ENCODE measurements around the gene LRGUK. TPM values are rescaled to one million over a fixed set of nuclear protein-coding genes. Genes with fewer than 3 reads are reported as not detected.

LRGUK gene
- total and polyA plus RNA-seq, 9 donors, result 0.23 to 1.0 (median 0.38) TPM

GRCh38 chr7:134155871-134156270, 28.7 kb downstream of the LRGUK start:
- Histone ChIP-seq H3K27me3 (ENCODE audit: control insufficient read depth, insufficient read depth, low read length) (no peaks in the 10 kb centered on the region), H3K36me3 (ENCODE audit: control insufficient read depth, insufficient read depth, low read length) (no peaks in the 10 kb centered on the region), H3K9me3 (replicated peaks; ENCODE audit: control insufficient read depth, low read depth, low read length) (no peaks in the 10 kb centered on the region), H3K27ac (ENCODE audit: low read length) (no peak overlapping the region), H3K4me1 (ENCODE audit: control insufficient read depth, insufficient read depth, low read length) (no peaks in the 10 kb centered on the region), H3K4me3 (ENCODE audit: low read length) (no peak overlapping the region)
- no peak for DNase-seq
- WGBS (ENCODE audit: insufficient coverage), result no CpG with 5 or more reads among the region's 5 CpGs

DNA sequence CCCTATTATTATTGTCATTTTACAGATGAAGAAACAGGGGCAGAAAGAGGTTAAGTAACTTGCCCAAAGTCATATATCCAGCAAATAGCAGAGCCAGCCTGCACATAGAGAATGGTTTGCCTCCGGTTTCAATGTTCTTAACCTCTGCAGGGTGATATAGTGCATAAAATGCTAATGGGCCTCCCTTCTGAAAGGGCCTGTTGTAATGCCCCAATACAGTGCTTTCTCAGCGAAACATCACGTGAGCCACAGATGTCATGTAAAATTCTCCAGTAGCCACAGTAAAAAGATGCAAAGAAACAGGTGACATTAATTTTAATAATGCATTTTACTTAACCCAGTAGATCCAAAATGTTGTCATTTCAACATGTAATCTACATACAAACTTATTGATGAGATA, 38.1 kb downstream of the LRGUK start:
- Histone ChIP-seq H3K27me3 (ENCODE audit: control insufficient read depth, insufficient read depth, low read length) (no peaks in the 10 kb centered on the region), H3K4me1 (ENCODE audit: control insufficient read depth, insufficient read depth, low read length) (no peaks in the 10 kb centered on the region), H3K36me3 (ENCODE audit: control insufficient read depth, insufficient read depth, low read length) (no peaks in the 10 kb centered on the region), H3K27ac (ENCODE audit: low read length) (no peak overlapping the region), H3K9me3 (replicated peaks; ENCODE audit: control insufficient read depth, low read depth, low read length) (no peaks in the 10 kb centered on the region), H3K4me3 (ENCODE audit: low read length) (no peak overlapping the region)
- no peak for DNase-seq
- 63% methylated on average over 1 of the region's 3 CpGs for WGBS (ENCODE audit: insufficient coverage)

DNA sequence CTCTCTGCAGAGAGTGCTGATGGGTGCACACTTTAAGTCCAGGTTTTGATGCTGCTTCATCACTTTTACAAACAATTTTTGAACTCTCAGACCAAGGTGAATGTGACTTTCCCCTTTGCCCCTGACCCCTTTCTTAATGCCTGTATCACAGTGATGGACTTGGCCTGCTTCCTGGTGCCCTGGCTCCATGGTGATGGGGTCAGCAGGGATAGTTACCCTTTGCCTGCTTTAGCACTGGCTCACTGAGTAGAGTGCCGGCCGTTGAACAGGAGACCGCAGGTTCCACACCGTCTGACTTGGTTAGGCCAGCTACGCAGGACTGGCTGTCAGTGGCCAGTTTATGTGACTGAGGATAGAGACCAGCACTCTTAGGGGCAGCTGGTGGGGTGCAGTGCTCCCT, 40.1 kb downstream of the LRGUK start:
- no peak for DNase-seq
- H3K36me3 ChIP-seq (ENCODE audit: control insufficient read depth, insufficient read depth, low read length), result no peaks in the 10 kb centered on the region
- H3K27me3 ChIP-seq (ENCODE audit: control insufficient read depth, insufficient read depth, low read length), result no peaks in the 10 kb centered on the region
- WGBS (ENCODE audit: insufficient coverage), result 83% methylated on average over 5 of the region's 5 CpGs
- H3K4me3 ChIP-seq (ENCODE audit: low read length), result no peak overlapping the region
- no peaks in the 10 kb centered on the region for H3K4me1 ChIP-seq (ENCODE audit: control insufficient read depth, insufficient read depth, low read length)
- H3K27ac ChIP-seq (ENCODE audit: low read length), result no peak overlapping the region
- H3K9me3 ChIP-seq (replicated peaks; ENCODE audit: control insufficient read depth, low read depth, low read length), result no peaks in the 10 kb centered on the region

DNA sequence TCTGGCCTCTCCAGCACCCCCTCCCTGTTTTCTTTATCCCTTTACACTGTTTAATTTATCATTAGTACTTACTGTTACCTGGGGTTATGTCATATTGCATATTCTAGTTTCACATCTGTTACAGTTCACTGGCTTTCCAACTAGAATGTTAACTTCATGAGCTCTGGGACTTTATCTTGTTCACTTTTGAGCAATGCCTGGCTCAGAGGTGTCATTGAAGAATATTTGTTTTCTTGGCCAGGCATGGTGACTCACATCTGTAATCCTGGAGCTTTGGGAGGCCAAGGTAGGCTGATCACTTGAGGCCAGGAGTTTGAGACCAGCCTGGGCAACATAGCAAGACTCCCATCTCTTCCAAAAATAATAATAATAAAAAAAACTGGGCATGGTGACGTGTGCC, 40.7 kb downstream of the LRGUK start:
- Histone ChIP-seq H3K27me3 (ENCODE audit: control insufficient read depth, insufficient read depth, low read length) (no peaks in the 10 kb centered on the region), H3K36me3 (ENCODE audit: control insufficient read depth, insufficient read depth, low read length) (no peaks in the 10 kb centered on the region), H3K4me1 (ENCODE audit: control insufficient read depth, insufficient read depth, low read length) (no peaks in the 10 kb centered on the region), H3K9me3 (replicated peaks; ENCODE audit: control insufficient read depth, low read depth, low read length) (no peaks in the 10 kb centered on the region), H3K4me3 (ENCODE audit: low read length) (no peak overlapping the region), H3K27ac (ENCODE audit: low read length) (no peak overlapping the region)
- no CpG with 5 or more reads among the region's 1 CpG for WGBS (ENCODE audit: insufficient coverage)
- no peak for DNase-seq

GRCh38 chr7:134174795-134175261, 47.7 kb downstream of the LRGUK start:
- Histone ChIP-seq H3K4me3 (ENCODE audit: low read length) (no peak overlapping the region), H3K4me1 (ENCODE audit: control insufficient read depth, insufficient read depth, low read length) (no peaks in the 10 kb centered on the region), H3K27me3 (ENCODE audit: control insufficient read depth, insufficient read depth, low read length) (no peaks in the 10 kb centered on the region), H3K27ac (ENCODE audit: low read length) (no peak overlapping the region), H3K36me3 (ENCODE audit: control insufficient read depth, insufficient read depth, low read length) (no peaks in the 10 kb centered on the region), H3K9me3 (replicated peaks; ENCODE audit: control insufficient read depth, low read depth, low read length) (no peaks in the 10 kb centered on the region)
- peak; percentile 8 for DNase-seq
- 60% methylated on average over 1 of the region's 2 CpGs for WGBS (ENCODE audit: insufficient coverage)

DNA sequence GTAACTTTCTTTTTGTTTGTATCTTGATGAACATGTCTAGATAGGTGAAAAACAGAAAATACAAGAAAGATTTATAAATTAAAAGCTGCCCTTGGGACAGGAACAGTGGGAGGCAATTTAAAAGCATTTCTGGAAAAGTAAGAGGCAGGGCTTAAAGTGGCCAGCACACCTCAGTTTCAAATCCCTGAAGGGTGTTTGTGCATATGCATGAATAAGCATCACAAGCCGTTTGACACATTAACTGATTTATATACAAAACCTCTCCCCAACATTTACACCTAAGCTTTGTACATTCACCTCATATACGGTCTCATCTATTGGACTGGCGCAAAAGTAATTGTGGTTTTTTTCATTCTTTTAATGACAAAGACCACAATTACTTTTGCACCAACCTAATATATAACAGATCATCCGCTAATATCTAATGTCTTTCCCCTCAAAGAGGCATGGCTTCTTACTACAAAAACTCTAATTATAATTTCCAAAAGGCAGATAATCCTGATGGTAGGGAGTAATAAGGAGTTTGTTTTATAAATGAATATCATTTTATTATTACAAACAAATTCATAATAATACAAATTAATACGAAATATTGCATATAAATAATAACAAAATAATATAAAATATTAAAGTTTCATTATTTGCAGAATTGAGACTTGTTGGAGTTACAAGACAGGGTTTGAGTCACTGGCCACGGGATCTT, 48.3 kb downstream of the LRGUK start:
- Histone ChIP-seq H3K4me3 (ENCODE audit: low read length) (no peak overlapping the region), H3K36me3 (ENCODE audit: control insufficient read depth, insufficient read depth, low read length) (no peaks in the 10 kb centered on the region), H3K27me3 (ENCODE audit: control insufficient read depth, insufficient read depth, low read length) (no peaks in the 10 kb centered on the region), H3K9me3 (replicated peaks; ENCODE audit: control insufficient read depth, low read depth, low read length) (no peaks in the 10 kb centered on the region), H3K27ac (ENCODE audit: low read length) (no peak overlapping the region), H3K4me1 (ENCODE audit: control insufficient read depth, insufficient read depth, low read length) (no peaks in the 10 kb centered on the region)
- no CpG with 5 or more reads among the region's 6 CpGs for WGBS (ENCODE audit: insufficient coverage)
- DNase-seq, result no peak

DNA sequence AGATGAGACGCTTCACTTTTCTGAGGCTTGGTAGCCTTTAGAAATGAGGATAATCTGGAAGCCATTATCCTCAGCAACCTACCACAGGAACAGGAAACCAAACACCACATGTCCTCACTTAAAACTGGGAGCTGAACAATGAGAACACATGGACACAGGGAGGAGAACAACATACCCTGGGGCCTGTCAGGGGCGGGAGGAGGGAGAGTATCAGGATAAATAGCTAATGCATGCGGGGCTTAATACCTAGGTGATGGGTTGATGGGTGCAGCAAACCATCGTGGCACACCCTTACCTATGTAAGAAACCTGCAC, 48.9 kb downstream of the LRGUK start:
- no peaks in the 10 kb centered on the region for H3K36me3 ChIP-seq (ENCODE audit: control insufficient read depth, insufficient read depth, low read length)
- no peak overlapping the region for H3K4me3 ChIP-seq (ENCODE audit: low read length)
- no peak overlapping the region for H3K27ac ChIP-seq (ENCODE audit: low read length)
- no CpG with 5 or more reads among the region's 4 CpGs for WGBS (ENCODE audit: insufficient coverage)
- no peaks in the 10 kb centered on the region for H3K4me1 ChIP-seq (ENCODE audit: control insufficient read depth, insufficient read depth, low read length)
- H3K27me3 ChIP-seq (ENCODE audit: control insufficient read depth, insufficient read depth, low read length), result no peaks in the 10 kb centered on the region
- no peaks in the 10 kb centered on the region for H3K9me3 ChIP-seq (replicated peaks; ENCODE audit: control insufficient read depth, low read depth, low read length)
- no peak for DNase-seq

DNA sequence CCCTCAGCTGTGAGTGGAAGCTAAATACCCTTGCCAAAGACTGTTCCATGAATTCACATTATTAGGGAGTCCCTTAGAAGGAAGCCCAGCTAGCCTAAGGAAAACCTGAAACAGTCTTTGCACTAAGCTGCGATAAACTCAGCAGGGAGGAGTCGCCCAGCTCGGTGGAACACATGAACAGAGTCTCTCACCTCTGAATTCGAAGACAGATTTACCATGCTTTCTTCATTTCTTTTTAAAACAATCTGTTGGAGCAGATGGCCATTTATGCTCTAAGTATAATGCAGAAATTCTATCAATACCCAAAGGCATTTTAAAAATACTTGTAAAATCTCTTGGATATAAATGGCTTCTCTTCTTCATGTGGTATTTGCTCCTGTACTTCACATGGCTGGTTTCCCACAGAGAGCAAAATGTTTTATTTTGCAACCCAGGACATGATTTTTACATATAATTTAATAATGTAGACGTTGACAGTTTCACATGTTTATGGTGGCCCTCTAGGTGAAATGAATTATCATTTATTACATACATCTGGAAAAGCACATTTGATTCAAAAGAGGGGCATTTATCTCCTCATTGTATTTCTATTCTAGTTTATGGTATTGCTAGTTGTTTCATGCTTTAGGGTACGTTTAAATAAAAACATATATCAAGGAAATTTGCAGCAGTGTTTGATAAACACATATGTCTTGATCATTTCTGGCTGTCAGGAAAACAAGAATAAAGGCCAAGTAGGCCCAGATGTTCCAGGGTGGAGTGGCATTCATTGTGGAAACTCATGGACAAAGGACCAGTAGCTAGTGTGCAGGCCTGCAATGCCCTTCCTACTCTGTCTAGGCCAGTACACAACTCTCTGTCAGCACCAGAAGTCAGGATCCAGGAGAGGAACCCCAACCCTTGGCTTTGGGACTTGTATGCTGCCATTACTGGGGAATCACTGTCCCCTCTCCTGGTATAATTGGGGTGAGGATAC, 52.2 kb downstream of the LRGUK start:
- Histone ChIP-seq H3K27ac (ENCODE audit: low read length) (no peak overlapping the region), H3K9me3 (replicated peaks; ENCODE audit: control insufficient read depth, low read depth, low read length) (no peaks in the 10 kb centered on the region), H3K4me1 (ENCODE audit: control insufficient read depth, insufficient read depth, low read length) (no peaks in the 10 kb centered on the region), H3K27me3 (ENCODE audit: control insufficient read depth, insufficient read depth, low read length) (no peaks in the 10 kb centered on the region), H3K4me3 (ENCODE audit: low read length) (no peak overlapping the region), H3K36me3 (ENCODE audit: control insufficient read depth, insufficient read depth, low read length) (no peaks in the 10 kb centered on the region)
- WGBS (ENCODE audit: insufficient coverage), result 50% methylated on average over 1 of the region's 6 CpGs
- no peak for DNase-seq

DNA sequence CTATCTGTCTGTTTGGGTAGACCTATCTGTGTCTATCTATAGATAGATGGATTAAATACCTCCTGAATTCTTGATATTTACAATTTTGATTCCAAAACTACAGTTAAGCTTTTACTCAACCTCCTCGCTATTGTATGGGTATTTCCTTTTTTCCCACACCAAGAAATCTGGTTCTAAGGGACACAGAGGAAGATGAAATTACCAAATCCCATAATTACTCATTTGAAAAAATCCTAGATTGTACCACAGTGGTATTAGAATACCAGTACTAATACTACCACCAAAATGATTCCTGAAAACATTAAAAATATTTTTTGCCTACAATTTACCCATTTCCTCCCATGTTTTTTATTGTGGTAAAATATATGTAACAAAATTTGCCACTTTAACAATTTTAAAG, 53.2 kb downstream of the LRGUK start:
- Histone ChIP-seq H3K36me3 (ENCODE audit: control insufficient read depth, insufficient read depth, low read length) (no peaks in the 10 kb centered on the region), H3K27ac (ENCODE audit: low read length) (no peak overlapping the region), H3K4me1 (ENCODE audit: control insufficient read depth, insufficient read depth, low read length) (no peaks in the 10 kb centered on the region), H3K9me3 (replicated peaks; ENCODE audit: control insufficient read depth, low read depth, low read length) (no peaks in the 10 kb centered on the region), H3K27me3 (ENCODE audit: control insufficient read depth, insufficient read depth, low read length) (no peaks in the 10 kb centered on the region), H3K4me3 (ENCODE audit: low read length) (no peak overlapping the region)
- DNase-seq, result no peak
- WGBS (ENCODE audit: insufficient coverage), result no CpG with 5 or more reads among the region's 1 CpG

DNA sequence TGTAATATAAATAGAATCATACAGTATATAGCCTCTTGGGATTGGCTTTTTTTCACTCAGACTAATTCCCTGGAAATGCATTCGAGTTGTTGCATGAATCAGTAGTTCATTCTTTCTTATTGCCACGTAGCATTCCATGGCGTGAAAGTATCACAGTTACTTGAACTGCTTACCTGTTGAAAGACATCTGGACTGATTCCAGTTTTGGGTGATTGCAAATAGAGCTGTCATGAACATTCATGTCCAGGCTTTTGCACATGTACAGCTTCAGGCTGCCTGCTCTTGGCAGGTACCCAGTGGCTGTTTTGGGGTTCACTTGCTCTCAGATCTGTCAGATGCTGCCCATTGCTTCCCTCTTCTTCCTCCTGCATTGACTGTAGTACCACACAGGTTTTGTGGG, 54.9 kb downstream of the LRGUK start:
- Histone ChIP-seq H3K4me1 (ENCODE audit: control insufficient read depth, insufficient read depth, low read length) (no peaks in the 10 kb centered on the region), H3K9me3 (replicated peaks; ENCODE audit: control insufficient read depth, low read depth, low read length) (no peaks in the 10 kb centered on the region), H3K27ac (ENCODE audit: low read length) (no peak overlapping the region), H3K27me3 (ENCODE audit: control insufficient read depth, insufficient read depth, low read length) (no peaks in the 10 kb centered on the region), H3K36me3 (ENCODE audit: control insufficient read depth, insufficient read depth, low read length) (no peaks in the 10 kb centered on the region), H3K4me3 (ENCODE audit: low read length) (no peak overlapping the region)
- DNase-seq, result no peak
- WGBS (ENCODE audit: insufficient coverage), result no CpG with 5 or more reads among the region's 3 CpGs

All from muscle of leg (tissue), 11 donors.